ENCODE results near the gene DAGLA.

The DAGLA gene

GRCh38 chr11:61792310-61793082 lies 112.3 kb downstream of the DAGLA start, which contains the start of the genes FEN1 and TMEM258:
FEN1 (plus strand) TSS chr11:61792911; CDS start chr11:61795362, 2,451 bp downstream.
TMEM258 (minus strand) TSS chr11:61792599; CDS start chr11:61792558, 41 bp downstream.
- peak within 1 kb of the TSS; percentile 97 for H3K4me3 ChIP-seq (ENCODE audit: low read depth, low read length)
- TF ChIP-seq CTCF (IDR thresholded peaks at IDR 0.05; ENCODE audit: insufficient read depth, low read depth, low read length, missing control alignments): no peak
- peak; percentile 95 for DNase-seq (ENCODE audit: low read depth)

GRCh38 chr11:61793083-61793828 lies 113.1 kb downstream of the DAGLA start:
- peak; percentile 23 for DNase-seq (ENCODE audit: low read depth)
- no peak for TF ChIP-seq CTCF (IDR thresholded peaks at IDR 0.05; ENCODE audit: insufficient read depth, low read depth, low read length, missing control alignments)
- peak overlapping the region; percentile 97 for H3K4me3 ChIP-seq (ENCODE audit: low read depth, low read length)

GRCh38 chr11:61793829-61794204 lies 113.6 kb downstream of the DAGLA start:
- DNase-seq (ENCODE audit: low read depth): no peak
- peak overlapping the region; percentile 97 for H3K4me3 ChIP-seq (ENCODE audit: low read depth, low read length)
- TF ChIP-seq CTCF (IDR thresholded peaks at IDR 0.05; ENCODE audit: insufficient read depth, low read depth, low read length, missing control alignments): no peak

- no peak for TF ChIP-seq CTCF (IDR thresholded peaks at IDR 0.05; ENCODE audit: insufficient read depth, low read depth, low read length, missing control alignments)
- H3K4me3 ChIP-seq (ENCODE audit: low read depth, low read length): no peak overlapping the region
- DNase-seq (ENCODE audit: low read depth): no peak
Measured at GRCh38 chr11:61794579-61794978, 114.4 kb downstream of the DAGLA start.

GRCh38 chr11:61795459-61795858 lies 115.3 kb downstream of the DAGLA start:
- no peak for TF ChIP-seq CTCF (IDR thresholded peaks at IDR 0.05; ENCODE audit: insufficient read depth, low read depth, low read length, missing control alignments)
- no peak overlapping the region for H3K4me3 ChIP-seq (ENCODE audit: low read depth, low read length)
- no peak for DNase-seq (ENCODE audit: low read depth)

GRCh38 chr11:61795876-61796526 lies 115.8 kb downstream of the DAGLA start:
- TF ChIP-seq CTCF (IDR thresholded peaks at IDR 0.05; ENCODE audit: insufficient read depth, low read depth, low read length, missing control alignments): no peak
- no peak for DNase-seq (ENCODE audit: low read depth)

More at GRCh38 chr11:61795876-61796526, 115.8 kb downstream of the DAGLA start:
- H3K4me3 ChIP-seq (ENCODE audit: low read depth, low read length): no peak overlapping the region

Measured in GM12865 (cell line).